Activated T-helper 2 cell treated with anti-CD3 and anti-CD28 coated beads, Interferon-gamma antibody, Interleukin-2, Interleukin-4, amounts not matched to agents 10 μg/mL and 5 μg/mL and 100 μg/mL, durations not matched to agents 14 hours and 24 hours and 36 hours (primary cell): ENCODE data around the gene C11orf24. TPM values are rescaled to one million over a fixed set of nuclear protein-coding genes. Genes with fewer than 3 reads are reported as not detected.
"Not testable (repeated sequence)": the region's sequence is repeated elsewhere in the genome, so short reads cannot be mapped to it uniquely, and the experiment has no call there.

Experiments
- DNase-seq: peaks from one replicate; pipeline ENCODE4 v3.0.0; 2021; ENCODE audit warnings: low spot score
- H3K27ac Mint-ChIP-seq: one replicate; pipeline ENCODE4 v1.8.0; 2021; ENCODE audit warnings: mixed read lengths
- H3K27me3 Mint-ChIP-seq: one replicate; pipeline ENCODE4 v1.8.0; 2021; ENCODE audit warnings: low read depth, mixed read lengths
- H3K36me3 Mint-ChIP-seq: one replicate; pipeline ENCODE4 v1.8.0; 2021; ENCODE audit warnings: low read depth, mixed read lengths
- H3K4me1 Mint-ChIP-seq: one replicate; pipeline ENCODE4 v1.8.0; 2021; ENCODE audit warnings: low read depth, mixed read lengths
- H3K4me3 Mint-ChIP-seq: one replicate; pipeline ENCODE4 v1.8.0; 2021; ENCODE audit warnings: low read depth, mild to moderate bottlenecking, moderate library complexity, mixed read lengths
- H3K9me3 Mint-ChIP-seq: one replicate; pipeline ENCODE4 v1.8.0; 2021; ENCODE audit warnings: mixed read lengths
- intact Hi-C: fragments of 100-400 bp; cut with micrococcal nuclease; formaldehyde crosslinking; loops from one replicate; pipeline ENCODE4 v1.15.1; 2023
- total RNA-seq: library from RNA; stranded (reverse); gene quantifications from 2 replicates; pipeline ENCODE4 v1.2.3, GENCODE V29; 2022

C11orf24 gene
- total RNA-seq, 1 donor from 2014 or later: 32.7 TPM

GRCh38 chr11:68262544-68262827 lies 9.3 kb downstream of the C11orf24 start:
- Mint-ChIP-seq H3K4me1 (peaks cover 14% of the 10 kb centered on the region), H3K36me3 (peaks cover 50% of the 10 kb centered on the region), H3K4me3 (no peak overlapping the region), H3K27me3 (no peaks in the 10 kb centered on the region), H3K27ac (no peak overlapping the region), H3K9me3 (no peaks in the 10 kb centered on the region)
- no peak for DNase-seq
- intact Hi-C loops: no loop called here

- Mint-ChIP-seq H3K4me1 (peaks cover 11% of the 10 kb centered on the region), H3K9me3 (no peaks in the 10 kb centered on the region), H3K27ac (no peak overlapping the region), H3K36me3 (peaks cover 44% of the 10 kb centered on the region), H3K27me3 (no peaks in the 10 kb centered on the region), H3K4me3 (no peak overlapping the region)
- DNase-seq: no peak
- intact Hi-C loops: no loop called here
Observed at GRCh38 chr11:68261749-68262543, 9.8 kb downstream of the C11orf24 start.

DNA sequence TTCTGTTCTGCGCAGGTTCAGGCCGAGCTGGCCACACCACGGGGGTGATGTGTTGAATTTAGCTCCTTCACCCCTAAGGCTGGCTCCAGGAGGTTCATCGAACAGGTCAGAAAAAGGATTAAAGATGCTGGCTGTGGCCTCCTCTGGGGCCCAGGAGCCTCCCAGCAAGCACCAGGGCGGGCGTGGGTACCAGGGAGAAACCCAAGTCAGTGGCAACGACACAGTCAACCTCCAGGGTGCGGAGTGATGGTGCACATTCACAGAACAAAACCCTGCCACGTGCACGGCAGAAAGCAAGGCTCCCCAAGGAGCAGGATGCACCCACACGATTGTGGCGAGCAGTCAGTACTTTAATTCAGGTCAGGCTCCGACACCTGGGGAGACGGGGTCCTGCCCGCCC lies 10.8 kb downstream of the C11orf24 start:
- Mint-ChIP-seq H3K27ac (no peak overlapping the region), H3K9me3 (no peaks in the 10 kb centered on the region), H3K27me3 (no peaks in the 10 kb centered on the region), H3K36me3 (peaks cover 43% of the 10 kb centered on the region), H3K4me1 (peaks cover 4% of the 10 kb centered on the region), H3K4me3 (no peak overlapping the region)
- DNase-seq: no peak
- intact Hi-C loops: no loop called here

GRCh38 chr11:68260484-68260883 lies 11.3 kb downstream of the C11orf24 start:
- intact Hi-C loops: no loop called here
- no peaks in the 10 kb centered on the region for H3K9me3 Mint-ChIP-seq
- H3K4me3 Mint-ChIP-seq: no peak overlapping the region
- DNase-seq: no peak
- no peak overlapping the region for H3K27ac Mint-ChIP-seq
- no peaks in the 10 kb centered on the region for H3K27me3 Mint-ChIP-seq
- peaks cover 41% of the 10 kb centered on the region for H3K36me3 Mint-ChIP-seq
- H3K4me1 Mint-ChIP-seq: peaks cover 4% of the 10 kb centered on the region

- H3K27me3 Mint-ChIP-seq: no peaks in the 10 kb centered on the region
- peaks cover 33% of the 10 kb centered on the region for H3K36me3 Mint-ChIP-seq
- no peak overlapping the region for H3K4me3 Mint-ChIP-seq
- intact Hi-C loops: no loop called here
- no peak overlapping the region for H3K27ac Mint-ChIP-seq
- peaks cover 1% of the 10 kb centered on the region for H3K4me1 Mint-ChIP-seq
- DNase-seq: no peak
- no peaks in the 10 kb centered on the region for H3K9me3 Mint-ChIP-seq
Observed at GRCh38 chr11:68259122-68259959, 12.4 kb downstream of the C11orf24 start.

- intact Hi-C loops: no loop called here
- Mint-ChIP-seq H3K9me3 (no peaks in the 10 kb centered on the region), H3K27me3 (no peaks in the 10 kb centered on the region), H3K4me3 (no peak overlapping the region), H3K36me3 (peaks cover 27% of the 10 kb centered on the region), H3K27ac (no peak overlapping the region), H3K4me1 (peaks cover 1% of the 10 kb centered on the region)
- DNase-seq: no peak
Observed at GRCh38 chr11:68258363-68258765, 13.4 kb downstream of the C11orf24 start.

DNA sequence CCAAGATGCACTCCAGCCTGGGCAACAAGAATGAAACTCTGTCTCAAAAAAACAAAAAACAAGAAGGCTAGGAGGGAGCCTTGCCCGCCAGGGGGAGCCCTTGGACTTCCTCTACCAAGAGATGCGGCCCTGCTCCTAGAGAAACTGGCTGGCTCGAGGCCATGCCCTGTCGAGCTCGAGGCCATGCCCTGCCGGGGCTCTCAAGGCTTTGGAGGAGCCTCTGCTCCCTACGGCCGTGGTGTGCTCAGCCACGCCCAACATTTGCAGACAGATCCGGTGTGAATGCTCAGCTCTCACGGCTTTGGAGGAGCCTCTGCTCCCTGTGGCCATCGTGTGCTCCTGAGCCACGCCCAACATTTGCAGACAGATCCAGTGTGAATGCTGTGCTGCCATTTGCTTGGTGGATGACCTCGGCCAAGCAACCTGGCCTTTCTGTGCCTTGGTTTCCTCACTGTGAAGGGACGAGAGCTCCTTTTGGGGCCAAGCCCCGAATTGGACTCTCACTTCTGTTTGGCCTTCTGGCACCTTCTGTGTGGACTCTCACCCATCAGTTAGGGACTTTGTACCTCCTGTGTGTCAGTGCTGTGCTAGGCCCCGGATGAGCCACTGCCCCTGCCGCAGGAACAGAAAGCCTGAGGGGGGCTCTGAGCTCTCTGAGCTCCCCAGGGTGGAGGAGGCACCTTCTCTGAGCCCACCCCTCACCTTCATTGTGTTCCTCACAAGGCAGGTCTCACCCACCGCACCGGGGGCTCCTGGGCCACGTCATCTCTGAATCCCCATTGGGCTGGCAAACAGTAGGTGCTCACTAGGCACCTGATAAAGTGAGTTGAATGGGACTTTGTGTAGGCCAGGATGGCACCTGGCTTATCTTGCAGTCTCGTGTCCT lies 14.1 kb downstream of the C11orf24 start:
- peaks cover 1% of the 10 kb centered on the region for H3K4me1 Mint-ChIP-seq
- peak; percentile 84 for DNase-seq
- H3K27ac Mint-ChIP-seq: no peak overlapping the region
- intact Hi-C loops: loop anchor here (1.0 kb wide), 3 partner anchors 40 to 190 kb away; no protein-coding TSS in a partner anchor
- H3K4me3 Mint-ChIP-seq: no peak overlapping the region
- no peaks in the 10 kb centered on the region for H3K9me3 Mint-ChIP-seq
- no peaks in the 10 kb centered on the region for H3K27me3 Mint-ChIP-seq
- peaks cover 20% of the 10 kb centered on the region for H3K36me3 Mint-ChIP-seq

GRCh38 chr11:68256331-68256741 lies 15.4 kb downstream of the C11orf24 start:
- peaks cover 6% of the 10 kb centered on the region for H3K4me1 Mint-ChIP-seq
- peaks cover 9% of the 10 kb centered on the region for H3K36me3 Mint-ChIP-seq
- peaks cover 4% of the 10 kb centered on the region for H3K9me3 Mint-ChIP-seq
- intact Hi-C loops: no loop called here
- no peak overlapping the region for H3K4me3 Mint-ChIP-seq
- no peak for DNase-seq
- no peak overlapping the region for H3K27ac Mint-ChIP-seq
- no peaks in the 10 kb centered on the region for H3K27me3 Mint-ChIP-seq

DNA sequence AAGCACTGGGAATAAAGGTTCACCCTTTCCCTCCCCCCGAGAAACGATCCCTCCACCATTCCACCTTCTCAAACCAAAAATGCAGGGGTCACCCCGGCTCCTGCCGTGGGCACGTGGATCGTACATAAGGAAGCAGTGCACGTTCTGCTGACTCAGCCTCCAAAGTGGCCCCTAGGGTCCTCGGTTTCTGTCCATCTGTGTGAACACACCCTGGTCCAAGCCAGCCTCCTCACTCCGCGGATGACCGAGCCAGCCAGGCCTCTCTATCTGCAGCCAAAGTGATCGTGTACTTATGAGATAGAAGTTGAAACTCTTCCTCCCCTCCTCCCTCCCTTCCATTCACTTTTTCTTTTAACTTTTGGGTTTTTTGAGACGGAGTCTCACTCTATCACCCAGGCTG lies 16.2 kb downstream of the C11orf24 start:
- Mint-ChIP-seq H3K4me1 (peaks cover 10% of the 10 kb centered on the region), H3K27ac (no peak overlapping the region), H3K27me3 (no peaks in the 10 kb centered on the region), H3K36me3 (peaks cover 2% of the 10 kb centered on the region), H3K4me3 (no peak overlapping the region), H3K9me3 (peaks cover 7% of the 10 kb centered on the region)
- no peak for DNase-seq
- intact Hi-C loops: no loop called here

- Mint-ChIP-seq H3K27ac (no peak overlapping the region), H3K36me3 (no peaks in the 10 kb centered on the region), H3K4me3 (no peak overlapping the region), H3K27me3 (peaks cover 3% of the 10 kb centered on the region), H3K9me3 (peaks cover 18% of the 10 kb centered on the region), H3K4me1 (peaks cover 10% of the 10 kb centered on the region)
- intact Hi-C loops: no loop called here
- DNase-seq: no peak
Observed at GRCh38 chr11:68254421-68254820, 17.4 kb downstream of the C11orf24 start.

GRCh38 chr11:68251765-68252164 lies 20.0 kb downstream of the C11orf24 start:
- H3K27me3 Mint-ChIP-seq: peaks cover 7% of the 10 kb centered on the region
- intact Hi-C loops: no loop called here
- DNase-seq: no peak
- peaks cover 8% of the 10 kb centered on the region for H3K4me1 Mint-ChIP-seq
- peaks cover 25% of the 10 kb centered on the region for H3K9me3 Mint-ChIP-seq
- no peaks in the 10 kb centered on the region for H3K36me3 Mint-ChIP-seq
- no peak overlapping the region for H3K27ac Mint-ChIP-seq
- no peak overlapping the region for H3K4me3 Mint-ChIP-seq

- intact Hi-C loops, H3K4me3 Mint-ChIP-seq, DNase-seq, H3K27me3 Mint-ChIP-seq, H3K27ac Mint-ChIP-seq, H3K36me3 Mint-ChIP-seq, H3K4me1 Mint-ChIP-seq: not testable (repeated sequence)
- peaks cover 12% of the 10 kb centered on the region for H3K9me3 Mint-ChIP-seq
Observed at GRCh38 chr11:68244912-68245311, 26.9 kb downstream of the C11orf24 start.
